HCT116 (cell line): ENCODE measurements around the gene ARHGAP20. TPM values are rescaled to one million over a fixed set of nuclear protein-coding genes. Genes with fewer than 3 reads are reported as not detected.

ENCODE experiments used
- ATAC-seq: fragments of 200-7000 bp; cut with Tn5 transposase; 2 replicates; pipeline ENCODE4 v1.9.1; 2020; ENCODE audit warnings: mild to moderate bottlenecking, moderate library complexity
- BruUV-seq: library from RNA; stranded (reverse); fragments of 400-500 nt; replicated peaks from 2 replicates; lab custom pipeline; 2021; lab: Mats Ljungman, UMichigan
- CTCF ChIA-PET: fragments of 300-600 bp; sonication (Branson Sonifier 250); formaldehyde crosslinking; loops from one replicate; lab custom pipeline; 2021; ENCODE audit warnings: antibody characterized with exemption; lab: Charles Lee
- POLR2A ChIA-PET: fragments of 300-600, 350-600 bp; sonication (Branson Sonifier 250); formaldehyde crosslinking; loops from one replicate; lab custom pipeline; 2021; ENCODE audit warnings: antibody characterized with exemption; lab: Charles Lee
- RAD21 ChIA-PET, 2 experiments: fragments of 300-600 bp; sonication (Branson Sonifier 250); formaldehyde crosslinking; loops; one replicate each; lab custom pipeline; 2023; ENCODE audit warnings: low total read pairs in 2 of 2; ENCODE audit not compliant: uncharacterized antibody in 2 of 2, unreplicated experiment in 2 of 2, low non-redundant PET in 1 of 2; lab: Charles Lee
- DNase-seq: peaks from one replicate; pipeline ENCODE4 v3.0.0-alpha.2; 2010; ENCODE audit warnings: low read depth, low spot score
- H2AFZ ChIP-seq: fragments of 200-600 bp; shearing (Covaris generic), sonication (generic); 2 replicates; pipeline ENCODE4 v1.6.1; 2017; ENCODE audit warnings: low read depth, mixed run types, mixed read lengths, antibody characterized with exemption, low read length; ENCODE audit not compliant: poor library complexity, severe bottlenecking
- H3K27ac ChIP-seq: 2 replicates; pipeline ENCODE4 v1.5.1; 2012; ENCODE audit warnings: low read depth, low read length
- H3K27me3 ChIP-seq: fragments of 200-600 bp; sonication (generic); 2 replicates; pipeline ENCODE4 v1.6.1; 2016; ENCODE audit warnings: mixed run types, low read length, mixed read lengths; ENCODE audit not compliant: insufficient read depth
- H3K36me3 ChIP-seq, 2 experiments: fragments of 200-500 bp in 1 of 2; fragments of 200-600 bp in 1 of 2; sonication (Bioruptor generic) in 1 of 2; sonication (generic) in 1 of 2; 2 replicates each; pipeline versions ENCODE4 v1.5.1 to v1.6.1; 2014 to 2016; ENCODE audit warnings: low read length in 2 of 2, inconsistent platforms in 1 of 2, mixed read lengths in 1 of 2, mixed run types in 1 of 2; ENCODE audit not compliant: insufficient read depth in 2 of 2, control insufficient read depth in 1 of 2
- H3K4me1 ChIP-seq, 2 experiments: fragments of 200-600 bp in 1 of 2; sonication (generic) in 1 of 2; 2 replicates each; pipeline versions ENCODE4 v1.5.1 to v1.6.1; 2012 to 2017; ENCODE audit warnings: low read length in 2 of 2, inconsistent platforms in 1 of 2, mild to moderate bottlenecking in 1 of 2, mixed read lengths in 1 of 2, mixed run types in 1 of 2, moderate library complexity in 1 of 2; ENCODE audit not compliant: insufficient read depth in 2 of 2, control insufficient read depth in 1 of 2
- H3K4me2 ChIP-seq: fragments of 200-600 bp; sonication (generic); 2 replicates; pipeline ENCODE4 v1.6.1; 2017; ENCODE audit warnings: mixed run types, low read length, mixed read lengths
- H3K4me3 ChIP-seq, 2 experiments: fragments of 200-600 bp in 1 of 2; sonication (generic) in 1 of 2; replicated peaks in 1 of 2; 2 replicates each; pipeline ENCODE4 v1.5.1; 2011 to 2016; ENCODE audit warnings: low read length in 2 of 2, control low read depth in 1 of 2, low read depth in 1 of 2, mild to moderate bottlenecking in 1 of 2, mixed read lengths in 1 of 2, mixed run types in 1 of 2
- H3K79me2 ChIP-seq: fragments of 200-600 bp; sonication (generic); 2 replicates; pipeline ENCODE4 v1.6.1; 2017; ENCODE audit warnings: mild to moderate bottlenecking, mixed run types, low read length, moderate library complexity, mixed read lengths; ENCODE audit not compliant: insufficient read depth
- H3K9ac ChIP-seq: fragments of 200-600 bp; sonication (generic); 2 replicates; pipeline ENCODE4 v1.6.1; 2016; ENCODE audit warnings: low read length, mixed read lengths
- H3K9me2 ChIP-seq: fragments of 200-600 bp; sonication (generic), shearing (Covaris generic); 2 replicates; pipeline ENCODE4 v1.6.1; 2017; ENCODE audit warnings: mixed run types, mild to moderate bottlenecking, moderate library complexity; ENCODE audit not compliant: insufficient read depth
- H3K9me3 ChIP-seq, 2 experiments: fragments of 200-500 bp in 1 of 2; fragments of 200-600 bp in 1 of 2; sonication (Bioruptor generic) in 1 of 2; sonication (generic) in 1 of 2; 2 replicates each; pipeline ENCODE4 v1.6.1; 2014 to 2017; ENCODE audit warnings: low read length in 2 of 2, mixed read lengths in 2 of 2, inconsistent platforms in 1 of 2, low read depth in 1 of 2, mild to moderate bottlenecking in 1 of 2, mixed run types in 1 of 2, moderate library complexity in 1 of 2; ENCODE audit not compliant: control insufficient read depth in 1 of 2, insufficient read depth in 1 of 2
- H4K20me1 ChIP-seq: fragments of 200-600 bp; sonication (generic), shearing (Covaris generic); 2 replicates; pipeline ENCODE4 v1.6.1; 2017; ENCODE audit warnings: mixed run types, mild to moderate bottlenecking, moderate library complexity; ENCODE audit not compliant: insufficient read depth
- CTCF ChIP-seq, 3 experiments: fragments of 200-600 bp in 1 of 3; sonication (generic) in 1 of 3; IDR thresholded peaks in 2 of 3; conservative IDR thresholded peaks in 1 of 3; 2 replicates each; pipeline ENCODE4 v1.5.1; 2012 to 2017; ENCODE audit warnings: low read depth in 2 of 3, low read length in 2 of 3, antibody characterized with exemption in 1 of 3, borderline replicate concordance in 1 of 3, control low read depth in 1 of 3, mild to moderate bottlenecking in 1 of 3, mixed read lengths in 1 of 3, mixed run types in 1 of 3, moderate library complexity in 1 of 3; ENCODE audit not compliant: insufficient read depth in 1 of 3
- ELF1 ChIP-seq: IDR thresholded peaks from 2 replicates; pipeline ENCODE4 v1.6.1; 2012; ENCODE audit warnings: low read depth, borderline replicate concordance
- EZH2 ChIP-seq: fragments of 200-600 bp; sonication (generic); IDR thresholded peaks from 2 replicates; pipeline ENCODE4 v1.6.1; 2017; ENCODE audit warnings: antibody characterized with exemption, mixed run types
- EZH2phosphoT487 ChIP-seq: fragments of 200-600 bp; IDR thresholded peaks from 2 replicates; pipeline ENCODE4 v1.6.1; 2018; ENCODE audit warnings: antibody characterized with exemption, borderline replicate concordance
- FOSL1 ChIP-seq: IDR thresholded peaks from 2 replicates; pipeline ENCODE4 v1.6.1; 2012; ENCODE audit warnings: low read depth
- MAX ChIP-seq: IDR thresholded peaks from 2 replicates; pipeline ENCODE4 v1.6.1; 2012
- POLR2A ChIP-seq: IDR thresholded peaks from 2 replicates; pipeline ENCODE4 v1.7.0; 2011; ENCODE audit warnings: borderline replicate concordance; ENCODE audit not compliant: insufficient read depth, insufficient read length; ENCODE audit errors: extremely low read depth
- POLR2AphosphoS5 ChIP-seq: IDR thresholded peaks from 2 replicates; pipeline ENCODE4 v1.6.1; 2011; ENCODE audit warnings: mild to moderate bottlenecking, low read depth, low read length, moderate library complexity
- SIN3A ChIP-seq: IDR thresholded peaks from 2 replicates; pipeline ENCODE4 v1.6.1; 2012; ENCODE audit warnings: low read depth
- ZBTB33 ChIP-seq: IDR thresholded peaks from 2 replicates; pipeline ENCODE4 v1.6.1; 2011; ENCODE audit warnings: mild to moderate bottlenecking, low read length, moderate library complexity; ENCODE audit not compliant: insufficient replicate concordance; ENCODE audit errors: extremely low read depth
- ZNF274 ChIP-seq: fragments of 200-500 bp; sonication (Bioruptor generic); IDR thresholded peaks from 2 replicates; pipeline ENCODE4 v1.6.1; 2014; ENCODE audit warnings: mild to moderate bottlenecking, low read depth, low read length, inconsistent platforms
- intact Hi-C: fragments of 100-400 bp; cut with micrococcal nuclease; formaldehyde crosslinking; loops from 2 replicates; pipeline ENCODE4 v1.10.0; 2022
- total RNA-seq: library from RNA; stranded (reverse); gene quantifications from one replicate; pipeline ENCODE4 v1.2.1, GENCODE V29; 2021; ENCODE audit not compliant: unreplicated experiment

Gene ARHGAP20
- total RNA-seq, 1 experiment from 2014 or later, result not detected

- no peaks in the 10 kb centered on the region for H3K79me2 ChIP-seq
- no peak overlapping the region for H3K9ac ChIP-seq
- RAD21 ChIA-PET, result no interaction called here
- no peaks in the 10 kb centered on the region for H3K9me3 ChIP-seq
- H3K4me1 ChIP-seq, result no peaks in the 10 kb centered on the region
- no peaks in the 10 kb centered on the region for H3K9me2 ChIP-seq
- H3K4me3 ChIP-seq, result no peak overlapping the region
- no peaks in the 10 kb centered on the region for H4K20me1 ChIP-seq
- CTCF ChIA-PET, result no interaction called here
- no TSS peak for BruUV-seq
- no peak overlapping the region for H3K4me2 ChIP-seq
- no peaks in the 10 kb centered on the region for H3K36me3 ChIP-seq
- no peak overlapping the region for H3K27ac ChIP-seq
- TF ChIP-seq ZNF274, result no peak
- no peak for TF ChIP-seq FOSL1
- no peak for TF ChIP-seq MAX
- no peak for TF ChIP-seq POLR2AphosphoS5
- TF ChIP-seq ELF1, result no peak
- TF ChIP-seq CTCF (IDR thresholded peaks at IDR 0.05 in 2 of 3, conservative IDR thresholded peaks at IDR 0.05 in 1 of 3; ENCODE audit: borderline replicate concordance in 1 of 3, insufficient read depth in 1 of 3, low read depth in 2 of 3, low read length in 2 of 3), result no peak
- no peak for TF ChIP-seq POLR2A
- no peak for TF ChIP-seq ZBTB33
- no peak for TF ChIP-seq EZH2phosphoT487
- TF ChIP-seq EZH2, result no peak
- no peak for TF ChIP-seq SIN3A
- no peak for DNase-seq
- H2AFZ ChIP-seq, result no peak overlapping the region
- peaks cover 18% of the 10 kb centered on the region; the same call in 1 of the 2 replicates for H3K27me3 ChIP-seq
- no peak for ATAC-seq
- POLR2A ChIA-PET, result no interaction called here
- intact Hi-C loops, result no loop called here
Measured at GRCh38 chr11:110720431-110721275, 8.4 kb upstream of the ARHGAP20 start.
